OCI-LY1 (cell line): ENCODE measurements around the gene TRA2A.

Experiments used
- H2AFZ ChIP-seq: fragments of 200-600 bp; sonication (generic), shearing (Covaris generic); 2 replicates; pipeline ENCODE4 v1.6.0; 2014; ENCODE audit warnings: antibody characterized with exemption, mild to moderate bottlenecking, low read length
- H3F3A ChIP-seq: fragments of 200-600 bp; sonication (generic), shearing (Covaris generic); 2 replicates; pipeline ENCODE4 v1.6.0; 2014; ENCODE audit warnings: mild to moderate bottlenecking, antibody characterized with exemption, low read length, moderate library complexity; ENCODE audit not compliant: insufficient read depth
- H3K27ac ChIP-seq: fragments of 200-600 bp; sonication (generic); 2 replicates; pipeline ENCODE4 v1.5.1; 2014; ENCODE audit warnings: low read length, mixed run types, mild to moderate bottlenecking, low read depth; ENCODE audit not compliant: poor library complexity, severe bottlenecking
- H3K27me3 ChIP-seq: fragments of 200-600 bp; sonication (generic); 2 replicates; pipeline ENCODE4 v1.6.0; 2014; ENCODE audit warnings: antibody characterized with exemption, mild to moderate bottlenecking, low read length, moderate library complexity; ENCODE audit not compliant: insufficient read depth
- H3K36me3 ChIP-seq: fragments of 200-600 bp; sonication (generic); 2 replicates; pipeline ENCODE4 v1.6.1; 2014; ENCODE audit warnings: mild to moderate bottlenecking, antibody characterized with exemption, low read length, moderate library complexity, mixed read lengths; ENCODE audit not compliant: insufficient read depth
- H3K4me1 ChIP-seq: fragments of 200-600 bp; sonication (generic); 2 replicates; pipeline ENCODE4 v1.5.1; 2014; ENCODE audit warnings: mild to moderate bottlenecking, low read length, moderate library complexity; ENCODE audit not compliant: insufficient read depth, severe bottlenecking
- H3K4me2 ChIP-seq: fragments of 200-600 bp; sonication (generic), shearing (Covaris generic); 2 replicates; pipeline ENCODE4 v1.6.1; 2014; ENCODE audit warnings: low read length
- H3K4me3 ChIP-seq: fragments of 200-600 bp; sonication (generic); 2 replicates; pipeline ENCODE4 v1.5.1; 2014; ENCODE audit warnings: low read length, low read depth, mild to moderate bottlenecking, mixed read lengths; ENCODE audit not compliant: poor library complexity, severe bottlenecking
- H3K79me2 ChIP-seq: fragments of 200-600 bp; shearing (Covaris generic); 2 replicates; pipeline ENCODE4 v1.6.1; 2016; ENCODE audit warnings: mixed run types, low read length, mixed read lengths; ENCODE audit not compliant: insufficient read depth
- H3K9ac ChIP-seq: fragments of 200-600 bp; sonication (generic), shearing (Covaris generic); 2 replicates; pipeline ENCODE4 v1.6.1; 2014; ENCODE audit warnings: mild to moderate bottlenecking, low read length, mixed read lengths
- H3K9me2 ChIP-seq: fragments of 200-600 bp; sonication (generic), shearing (Covaris generic); 2 replicates; pipeline ENCODE4 v1.6.1; 2014; ENCODE audit warnings: low read depth, mild to moderate bottlenecking, low read length, mixed read lengths
- H3K9me3 ChIP-seq: fragments of 200-600 bp; shearing (Covaris generic); 2 replicates; pipeline ENCODE4 v1.6.1; 2014; ENCODE audit warnings: low read length, mixed read lengths
- H4K20me1 ChIP-seq: fragments of 200-600 bp; sonication (generic), shearing (Covaris generic); 2 replicates; pipeline ENCODE4 v1.6.0; 2016; ENCODE audit warnings: mild to moderate bottlenecking, low read length; ENCODE audit not compliant: insufficient read depth
- CTCF ChIP-seq: fragments of 200-600 bp; sonication (generic), shearing (Covaris generic); IDR thresholded peaks from 2 replicates; pipeline ENCODE4 v1.5.1; 2017; ENCODE audit warnings: mild to moderate bottlenecking, antibody characterized with exemption, low read length, moderate library complexity, mixed read lengths
- EZH2 ChIP-seq: fragments of 200-600 bp; sonication (generic), shearing (Covaris generic); IDR thresholded peaks from 2 replicates; pipeline ENCODE4 v1.8.0; 2017; ENCODE audit warnings: borderline replicate concordance, mixed run types, mild to moderate bottlenecking, antibody characterized with exemption, low read length, moderate library complexity, mixed read lengths

The TRA2A gene

DNA sequence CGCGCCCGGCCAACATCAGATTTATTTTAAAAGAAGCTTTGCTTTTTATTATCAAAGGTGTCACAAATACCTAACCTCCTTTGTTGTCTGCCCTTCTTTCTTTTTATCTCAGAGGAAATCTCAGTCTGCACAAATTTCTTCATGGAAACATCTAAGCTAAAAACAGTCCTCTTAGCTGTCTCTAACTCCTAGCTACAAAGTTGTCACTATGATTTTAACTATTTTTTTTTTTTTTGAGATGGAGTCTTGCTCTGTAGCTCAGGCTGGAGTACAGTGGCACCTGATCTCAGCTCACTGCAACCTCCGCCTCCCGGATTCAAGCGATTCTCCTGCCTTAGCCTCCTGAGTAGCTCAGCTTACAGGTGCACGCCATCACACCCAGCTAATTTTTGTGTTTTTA, 7.3 kb downstream of the TRA2A start:
- Histone ChIP-seq H3K9me3 (no peaks in the 10 kb centered on the region), H3K9me2 (no peaks in the 10 kb centered on the region), H3K27ac (no peak overlapping the region), H3K4me3 (no peak overlapping the region), H3K9ac (no peak overlapping the region), H3K27me3 (no peaks in the 10 kb centered on the region), H3K79me2 (peaks cover 99% of the 10 kb centered on the region), H2AFZ (no peak overlapping the region), H3F3A (no peaks in the 10 kb centered on the region), H3K36me3 (peaks cover 74% of the 10 kb centered on the region), H3K4me1 (peaks cover 62% of the 10 kb centered on the region), H4K20me1 (peaks cover 18% of the 10 kb centered on the region), H3K4me2 (no peak overlapping the region)
- TF ChIP-seq CTCF (no peak), EZH2 (no peak)

DNA sequence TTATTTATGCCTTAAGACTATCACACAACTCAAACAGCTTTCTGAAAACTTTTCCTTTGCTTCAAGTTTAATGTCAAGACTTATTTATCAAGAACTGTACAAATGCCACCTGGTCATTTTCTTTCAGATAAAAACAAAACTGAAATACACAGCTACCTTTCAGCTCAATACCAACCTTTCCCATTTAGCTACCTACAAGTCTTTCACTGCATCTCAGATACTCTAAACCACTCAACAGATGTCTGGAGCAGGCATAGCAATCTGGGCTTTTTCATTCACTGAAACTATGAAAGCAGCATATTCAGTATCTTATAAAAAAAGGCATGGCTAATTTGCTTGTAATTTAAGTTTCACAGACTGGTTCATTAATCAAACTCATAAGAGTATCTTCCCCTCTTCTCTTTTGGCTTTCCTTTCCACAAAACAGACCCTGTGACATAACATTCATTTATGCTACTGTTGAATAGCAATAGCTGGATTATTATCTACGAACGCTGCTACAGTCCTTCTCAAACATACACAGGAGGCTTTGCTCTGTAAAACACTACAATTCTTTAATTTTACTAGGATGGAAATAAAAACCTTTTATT, 8.2 kb downstream of the TRA2A start:
- Histone ChIP-seq H3K36me3 (peaks cover 74% of the 10 kb centered on the region), H2AFZ (no peak overlapping the region), H3K4me3 (no peak overlapping the region), H4K20me1 (peaks cover 18% of the 10 kb centered on the region), H3K79me2 (peaks cover 93% of the 10 kb centered on the region), H3K27me3 (no peaks in the 10 kb centered on the region), H3K4me2 (peak overlapping the region; percentile 21; the same call in 1 of the 2 replicates), H3K9ac (0 out of 2 replicates have a peak overlapping the region, but pooled peaks have one; percentile 0), H3K4me1 (peaks cover 53% of the 10 kb centered on the region), H3K27ac (no peak overlapping the region), H3F3A (no peaks in the 10 kb centered on the region), H3K9me3 (no peaks in the 10 kb centered on the region), H3K9me2 (no peaks in the 10 kb centered on the region)
- TF ChIP-seq EZH2: no peak
- TF ChIP-seq CTCF: no peak

DNA sequence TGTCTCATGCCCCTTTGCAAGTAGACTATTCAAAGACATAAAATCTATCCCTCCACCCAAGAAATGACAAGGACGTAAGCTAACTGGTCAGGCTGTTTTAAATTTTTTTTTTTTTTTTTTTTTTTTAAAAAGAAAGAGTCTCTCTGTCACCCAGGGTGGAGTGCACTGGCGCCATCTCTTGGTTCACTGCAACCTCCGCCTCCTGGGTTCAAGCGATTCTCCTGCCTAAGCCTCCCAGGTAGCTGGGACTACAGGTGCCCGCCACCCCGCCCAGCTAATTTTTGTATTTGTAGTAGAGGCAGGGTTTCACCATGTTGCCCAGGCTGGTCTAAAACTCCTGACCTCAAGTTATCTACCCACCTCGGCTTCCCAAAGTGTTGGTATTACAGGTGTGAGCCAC, 11.2 kb downstream of the TRA2A start:
- no peak overlapping the region for H3K4me3 ChIP-seq
- no peak overlapping the region for H2AFZ ChIP-seq
- H3K9me2 ChIP-seq: no peaks in the 10 kb centered on the region
- H3K79me2 ChIP-seq: peaks cover 74% of the 10 kb centered on the region
- H3K9ac ChIP-seq: no peak overlapping the region
- H4K20me1 ChIP-seq: peaks cover 12% of the 10 kb centered on the region
- H3F3A ChIP-seq: no peaks in the 10 kb centered on the region
- H3K4me2 ChIP-seq: no peak overlapping the region
- H3K9me3 ChIP-seq: no peaks in the 10 kb centered on the region
- no peaks in the 10 kb centered on the region for H3K27me3 ChIP-seq
- TF ChIP-seq CTCF: peak; percentile 11; the same call in 1 of the 2 replicates
- TF ChIP-seq EZH2: no peak
- peaks cover 84% of the 10 kb centered on the region for H3K36me3 ChIP-seq
- no peak overlapping the region for H3K27ac ChIP-seq
- peaks cover 23% of the 10 kb centered on the region for H3K4me1 ChIP-seq
